CD14-positive monocyte (primary cell): ENCODE measurements around the gene LRR1. TPM values are rescaled to one million over a fixed set of nuclear protein-coding genes. Genes with fewer than 3 reads are reported as not detected.
"Not testable (repeated sequence)": the region's sequence is repeated elsewhere in the genome, so short reads cannot be mapped to it uniquely, and the experiment has no call there.

Source experiments
- DNase-seq, 3 donors: peaks; one replicate each; pipeline ENCODE4 v3.0.0-alpha.2; 2011 to 2022
- H2AFZ ChIP-seq: 2 replicates; pipeline ENCODE4 v1.6.0; 2012; ENCODE audit warnings: mild to moderate bottlenecking, low read depth, low read length, inconsistent platforms; ENCODE audit not compliant: insufficient read depth, poor library complexity, severe bottlenecking
- H3K27ac ChIP-seq, 2 donors: 1 replicate in 1 of 2; 2 replicates in 1 of 2; pipeline ENCODE4 v1.5.1; 2012 to 2013; ENCODE audit warnings: low read length in 2 of 2, control low read depth in 1 of 2, inconsistent platforms in 1 of 2, low read depth in 1 of 2, mild to moderate bottlenecking in 1 of 2
- H3K27me3 ChIP-seq, 2 donors: one replicate each; pipeline versions ENCODE4 v1.6.0 to v1.6.1; 2011 to 2013; ENCODE audit warnings: low read length in 2 of 2; ENCODE audit not compliant: control insufficient read depth in 2 of 2, insufficient read depth in 2 of 2
- H3K36me3 ChIP-seq, 2 donors: replicated peaks in 1 of 2; 1 replicate in 1 of 2; 2 replicates in 1 of 2; pipeline versions ENCODE4 v1.5.1 to v1.6.1; 2012 to 2013; ENCODE audit warnings: low read length in 2 of 2, control low read depth in 1 of 2, inconsistent platforms in 1 of 2, mild to moderate bottlenecking in 1 of 2; ENCODE audit not compliant: insufficient read depth in 2 of 2, control insufficient read depth in 1 of 2
- H3K4me1 ChIP-seq, 2 donors: 1 replicate in 1 of 2; 2 replicates in 1 of 2; pipeline versions ENCODE4 v1.5.1 to v1.6.1; 2012 to 2013; ENCODE audit warnings: low read length in 2 of 2, control low read depth in 1 of 2, inconsistent platforms in 1 of 2, mild to moderate bottlenecking in 1 of 2, moderate library complexity in 1 of 2; ENCODE audit not compliant: insufficient read depth in 2 of 2, control insufficient read depth in 1 of 2
- H3K4me2 ChIP-seq: replicated peaks from 2 replicates; pipeline ENCODE3; 2012; ENCODE audit warnings: low read length, moderate library complexity, mild to moderate bottlenecking; ENCODE audit not compliant: poor library complexity, severe bottlenecking; ENCODE audit errors: extremely low read depth
- H3K4me3 ChIP-seq, 3 experiments: fragments of 200-600 bp in 1 of 3; sonication (generic) in 1 of 3; replicated peaks in 1 of 3; 1 replicate in 2 of 3; 2 replicates in 1 of 3; pipeline ENCODE4 v1.5.1; 2011 to 2013; ENCODE audit warnings: low read length in 3 of 3, mild to moderate bottlenecking in 3 of 3, control low read depth in 2 of 3, low read depth in 2 of 3, inconsistent platforms in 1 of 3, moderate library complexity in 1 of 3
- H3K79me2 ChIP-seq: 2 replicates; pipeline ENCODE4 v1.6.0; 2012; ENCODE audit warnings: mild to moderate bottlenecking, control low read depth, inconsistent platforms, low read length, moderate library complexity; ENCODE audit not compliant: insufficient read depth
- H3K9ac ChIP-seq: 2 replicates; pipeline ENCODE4 v1.6.0; 2017; ENCODE audit warnings: low read length, mild to moderate bottlenecking; ENCODE audit not compliant: insufficient read depth, poor library complexity, severe bottlenecking
- H3K9me3 ChIP-seq, 2 donors: replicated peaks in 1 of 2; 1 replicate in 1 of 2; 2 replicates in 1 of 2; pipeline versions ENCODE4 v1.5.1 to v1.6.1; 2012 to 2013; ENCODE audit warnings: low read length in 2 of 2, control low read depth in 1 of 2; ENCODE audit not compliant: control insufficient read depth in 1 of 2, insufficient read depth in 1 of 2
- H4K20me1 ChIP-seq: 2 replicates; pipeline ENCODE4 v1.6.0; 2012; ENCODE audit warnings: mild to moderate bottlenecking, low read length, control low read depth, moderate library complexity; ENCODE audit not compliant: insufficient read depth
- H3K27ac Mint-ChIP-seq, 7 donors: one replicate each; pipeline ENCODE4 v1.8.0; 2020; ENCODE audit warnings: mild to moderate bottlenecking in 7 of 7, mixed read lengths in 7 of 7, moderate library complexity in 6 of 7, inconsistent platforms in 2 of 7
- H3K27me3 Mint-ChIP-seq, 3 donors: one replicate each; pipeline ENCODE4 v1.8.0; 2021 to 2022; ENCODE audit warnings: low read depth in 3 of 3, mild to moderate bottlenecking in 3 of 3, mixed read lengths in 3 of 3, moderate library complexity in 3 of 3, inconsistent platforms in 1 of 3
- H3K36me3 Mint-ChIP-seq, 2 donors: one replicate each; pipeline ENCODE4 v1.8.0; 2020; ENCODE audit warnings: mixed read lengths in 2 of 2, inconsistent platforms in 1 of 2, mild to moderate bottlenecking in 1 of 2
- H3K4me1 Mint-ChIP-seq: one replicate; pipeline ENCODE4 v1.8.0; 2020; ENCODE audit warnings: mild to moderate bottlenecking, mixed read lengths
- H3K4me3 Mint-ChIP-seq, 2 donors: one replicate each; pipeline ENCODE4 v1.8.0; 2020; ENCODE audit warnings: mild to moderate bottlenecking in 2 of 2, mixed read lengths in 2 of 2, moderate library complexity in 1 of 2
- H3K9me3 Mint-ChIP-seq, 7 donors: one replicate each; pipeline ENCODE4 v1.8.0; 2020 to 2022; ENCODE audit warnings: mixed read lengths in 7 of 7, mild to moderate bottlenecking in 6 of 7, moderate library complexity in 6 of 7, inconsistent platforms in 2 of 7
- WGBS: methylation state at CpG from one replicate; pipeline ENCODE4 v1.1.5; 2013; ENCODE audit warnings: missing lambda C conversion rate; ENCODE audit not compliant: insufficient coverage; 5-methylcytosine and 5-hydroxymethylcytosine counted together
- intact Hi-C, 2 donors: fragments of 100-400 bp; cut with micrococcal nuclease; formaldehyde crosslinking; loops; one replicate each; pipeline versions ENCODE4 v1.15.0 to v1.15.1; 2023
- polyA plus RNA-seq, 3 donors: library from polyadenylated mRNA; depleted of rRNA in 1 of 3; unstranded in 2 of 3; stranded (reverse) in 1 of 3; fragments of 300-500 nt in 2 of 3; fragments of >200 nt in 1 of 3; fragmentation: Illumina TruSeq in 2 of 3; gene quantifications; 1 replicate in 2 of 3; 2 replicates in 1 of 3; pipeline ENCODE4 v1.2.3, GENCODE V29; 2012 to 2021
- TF ChIP-seq, protein P1 (sequence below): fragments of 200-600 bp; IDR thresholded peaks from one replicate; pipeline ENCODE4 v1.8.0; 2022; ENCODE audit warnings: antibody characterized with exemption, mild to moderate bottlenecking

LRR1 gene
- polyA plus RNA-seq, 3 donors: 3.4 to 12.7 (median 10.5) TPM

DNA sequence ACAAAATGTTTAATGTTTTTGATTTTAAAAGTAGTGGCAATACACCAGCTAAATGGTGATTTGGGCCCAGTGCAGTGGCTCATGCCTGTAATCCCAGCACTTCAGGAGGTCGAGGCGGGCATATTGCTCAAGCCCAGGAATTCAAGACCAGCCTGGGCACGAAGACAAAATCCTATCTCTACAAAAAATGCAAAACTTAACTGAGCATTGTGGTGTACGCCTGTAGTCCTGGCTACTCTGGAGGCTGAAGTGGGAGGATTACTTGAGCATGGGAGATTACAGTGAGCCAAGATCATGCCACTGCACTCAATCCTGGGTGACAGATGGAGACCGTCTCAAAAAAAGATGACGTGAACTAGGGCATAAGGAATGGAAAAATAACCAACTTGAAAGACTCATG lies 17.0 kb downstream of the LRR1 start:
- Histone ChIP-seq H3K9ac (no peak overlapping the region), H3K4me2 (no peak overlapping the region), H3K27ac (peak overlapping the region in 1 of 2 donors; percentile 26), H2AFZ (no peak overlapping the region), H4K20me1 (peaks cover 15% of the 10 kb centered on the region), H3K9me3 (no peaks in the 10 kb centered on the region), H3K79me2 (peaks cover 61% of the 10 kb centered on the region), H3K4me3 (no peak overlapping the region), H3K27me3 (no peaks in the 10 kb centered on the region), H3K4me1 (peaks cover 8 to 17% of the 10 kb centered on the region in 2 donors), H3K36me3 (peaks cover 11 to 51% of the 10 kb centered on the region in 2 donors)
- H3K9me3 Mint-ChIP-seq: peaks cover 0 to 2% (median 0%) of the 10 kb centered on the region in 7 donors
- no peaks in the 10 kb centered on the region for H3K27me3 Mint-ChIP-seq
- H3K27ac Mint-ChIP-seq: peak overlapping the region in 4 of 7 donors; percentile 20 to 71 (median 52)
- DNase-seq: no peak
- H3K36me3 Mint-ChIP-seq: peaks cover 21 to 69% of the 10 kb centered on the region in 2 donors
- peaks cover 20% of the 10 kb centered on the region for H3K4me1 Mint-ChIP-seq
- intact Hi-C loops: no loop called here
- TF ChIP-seq, protein P1, sequence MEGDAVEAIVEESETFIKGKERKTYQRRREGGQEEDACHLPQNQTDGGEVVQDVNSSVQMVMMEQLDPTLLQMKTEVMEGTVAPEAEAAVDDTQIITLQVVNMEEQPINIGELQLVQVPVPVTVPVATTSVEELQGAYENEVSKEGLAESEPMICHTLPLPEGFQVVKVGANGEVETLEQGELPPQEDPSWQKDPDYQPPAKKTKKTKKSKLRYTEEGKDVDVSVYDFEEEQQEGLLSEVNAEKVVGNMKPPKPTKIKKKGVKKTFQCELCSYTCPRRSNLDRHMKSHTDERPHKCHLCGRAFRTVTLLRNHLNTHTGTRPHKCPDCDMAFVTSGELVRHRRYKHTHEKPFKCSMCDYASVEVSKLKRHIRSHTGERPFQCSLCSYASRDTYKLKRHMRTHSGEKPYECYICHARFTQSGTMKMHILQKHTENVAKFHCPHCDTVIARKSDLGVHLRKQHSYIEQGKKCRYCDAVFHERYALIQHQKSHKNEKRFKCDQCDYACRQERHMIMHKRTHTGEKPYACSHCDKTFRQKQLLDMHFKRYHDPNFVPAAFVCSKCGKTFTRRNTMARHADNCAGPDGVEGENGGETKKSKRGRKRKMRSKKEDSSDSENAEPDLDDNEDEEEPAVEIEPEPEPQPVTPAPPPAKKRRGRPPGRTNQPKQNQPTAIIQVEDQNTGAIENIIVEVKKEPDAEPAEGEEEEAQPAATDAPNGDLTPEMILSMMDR: no peak
- H3K4me3 Mint-ChIP-seq: no peak overlapping the region
- 83% methylated on average over 2 of the region's 6 CpGs for WGBS

DNA sequence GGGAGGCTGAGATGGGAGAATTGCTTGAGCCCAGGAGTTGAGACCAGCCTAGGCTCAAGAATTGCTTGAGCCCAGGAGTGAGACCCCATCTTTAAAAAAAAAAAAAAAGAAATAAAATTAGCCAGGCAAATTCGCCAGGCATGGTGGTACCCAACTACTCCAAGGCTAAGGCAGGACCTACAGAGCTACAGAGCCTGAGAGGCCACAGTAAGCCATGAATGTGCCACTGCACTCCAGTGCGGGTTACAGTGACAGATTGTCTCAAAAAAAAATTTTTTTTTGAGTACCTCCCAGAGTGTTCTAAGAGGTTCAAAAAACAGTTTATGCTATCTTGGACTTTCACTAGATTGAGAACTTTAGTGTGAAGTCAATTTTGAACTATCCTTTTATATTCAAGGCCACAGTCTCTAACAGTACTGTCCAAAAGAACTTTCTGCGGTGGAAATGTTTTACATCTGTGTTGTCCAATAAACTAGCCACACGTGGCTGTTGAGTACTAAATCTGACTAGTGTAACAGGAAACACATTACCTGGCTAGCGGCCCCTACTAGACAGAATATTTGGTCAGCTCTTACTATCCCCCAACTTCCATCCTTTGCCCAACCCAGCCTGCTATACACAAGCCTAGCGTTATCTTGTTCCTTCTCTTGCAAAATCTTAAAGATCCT lies 19.2 kb downstream of the LRR1 start:
- Histone ChIP-seq H3K27me3 (no peaks in the 10 kb centered on the region), H3K36me3 (peaks cover 11 to 40% of the 10 kb centered on the region in 2 donors), H4K20me1 (peaks cover 31% of the 10 kb centered on the region), H3K79me2 (peaks cover 60% of the 10 kb centered on the region), H3K4me3 (no peak overlapping the region), H3K9me3 (no peaks in the 10 kb centered on the region), H3K27ac (peak overlapping the region in 1 of 2 donors; percentile 45), H3K9ac (no peak overlapping the region), H2AFZ (no peak overlapping the region), H3K4me2 (no peak overlapping the region), H3K4me1 (peaks cover 21 to 37% of the 10 kb centered on the region in 2 donors)
- Mint-ChIP-seq H3K9me3 (peaks cover 0 to 2% (median 0%) of the 10 kb centered on the region in 7 donors), H3K36me3 (peaks cover 25 to 64% of the 10 kb centered on the region in 2 donors), H3K4me3 (no peak overlapping the region), H3K27ac (peak overlapping the region in 3 of 7 donors; percentile 16 to 51 (median 41)), H3K4me1 (peaks cover 36% of the 10 kb centered on the region), H3K27me3 (no peaks in the 10 kb centered on the region)
- TF ChIP-seq, protein P1: no peak
- intact Hi-C loops: no loop called here
- WGBS: 100% methylated on average over 3 of the region's 6 CpGs
- DNase-seq: no peak

DNA sequence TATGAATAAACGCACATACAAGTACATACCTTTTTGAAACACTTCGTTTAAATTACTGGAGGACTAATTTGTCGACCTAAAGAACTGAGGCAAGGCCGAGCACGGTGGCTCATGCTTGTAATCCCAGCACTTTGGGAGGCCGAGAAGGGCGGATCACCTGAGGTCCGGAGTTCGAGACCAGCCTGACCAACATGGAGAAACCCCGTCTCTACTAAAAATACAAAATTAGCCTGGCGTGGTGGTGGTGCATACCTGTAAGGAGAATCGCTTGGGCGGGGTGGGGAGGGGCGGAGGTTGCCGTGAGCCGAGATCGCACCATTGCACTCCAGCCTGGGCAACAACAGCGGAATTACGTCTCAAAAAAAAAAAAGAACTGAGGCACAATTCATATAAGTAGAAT lies 20.5 kb downstream of the LRR1 start:
- Mint-ChIP-seq H3K4me3 (peak overlapping the region; percentile 92 to 98), H3K27ac (peak overlapping the region; percentile 97 to 99 (median 99)), H3K4me1 (peaks cover 48% of the 10 kb centered on the region), H3K36me3 (peaks cover 25 to 54% of the 10 kb centered on the region in 2 donors)
- H3K27me3 Mint-ChIP-seq, DNase-seq, H3K9me3 Mint-ChIP-seq, H2AFZ ChIP-seq, H3K27me3 ChIP-seq, H3K9me3 ChIP-seq, intact Hi-C loops: not testable (repeated sequence)
- 93% methylated on average over 12 of the region's 19 CpGs for WGBS
- H3K4me2 ChIP-seq: peak overlapping the region; percentile 78
- peaks cover 29 to 49% of the 10 kb centered on the region in 2 donors for H3K4me1 ChIP-seq
- H3K27ac ChIP-seq: peak overlapping the region in 1 of 2 donors; percentile 94
- H3K36me3 ChIP-seq: peaks cover 11 to 38% of the 10 kb centered on the region in 2 donors
- peak overlapping the region in 2 of 3 experiments; percentile 78 to 81 for H3K4me3 ChIP-seq
- H3K79me2 ChIP-seq: peaks cover 73% of the 10 kb centered on the region
- H3K9ac ChIP-seq: peak overlapping the region; percentile 86
- peaks cover 44% of the 10 kb centered on the region for H4K20me1 ChIP-seq
